ENCODE data around the gene CNGB1. TPM values are rescaled to one million over a fixed set of nuclear protein-coding genes. Genes with fewer than 3 reads are reported as not detected.
"Not testable (repeated sequence)": the region's sequence is repeated elsewhere in the genome, so short reads cannot be mapped to it uniquely, and the experiment has no call there.

The CNGB1 gene
- total RNA-seq, 1 experiment from 2014 or later = not detected

DNA sequence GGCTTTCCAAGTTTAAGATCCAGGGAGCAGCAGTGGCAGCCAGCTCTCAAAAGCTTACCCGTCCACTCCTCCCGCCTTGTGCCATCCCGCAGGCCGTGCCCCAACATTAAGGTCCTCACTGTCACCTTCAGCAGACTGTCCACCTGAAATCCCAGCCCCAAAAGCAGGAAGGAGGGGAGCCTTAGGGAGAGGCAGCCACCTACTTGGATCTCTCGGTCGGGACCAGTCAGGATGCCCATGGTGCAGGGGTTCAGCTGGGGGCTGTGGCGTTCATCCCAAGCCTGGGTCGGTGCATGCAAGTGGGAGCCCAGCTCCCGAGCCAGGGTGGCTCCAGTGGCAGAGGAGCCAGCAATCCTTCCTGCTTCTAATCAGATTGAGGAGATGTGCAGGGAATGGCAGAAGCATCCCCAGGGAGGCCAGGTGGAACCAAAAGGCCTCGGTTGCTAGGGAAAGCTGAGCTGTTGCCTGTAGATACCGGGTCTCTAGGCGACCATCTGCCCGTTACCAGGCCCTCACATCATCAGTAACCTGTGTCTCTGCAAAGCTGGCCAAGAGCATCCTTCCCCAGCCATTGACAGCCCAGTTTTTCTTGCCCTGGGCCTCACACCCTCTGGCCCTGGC, 24.6 kb downstream of the CNGB1 start:
- Mint-ChIP-seq H3K9me3 (ENCODE audit: unreplicated experiment) (no peaks in the 10 kb centered on the region), H3K27ac (ENCODE audit: unreplicated experiment) (no peak overlapping the region), H3K27me3 (ENCODE audit: insufficient read depth, unreplicated experiment) (peaks cover 3% of the 10 kb centered on the region), H3K4me3 (ENCODE audit: unreplicated experiment) (no peak overlapping the region), H3K4me1 (ENCODE audit: low read depth, unreplicated experiment) (no peaks in the 10 kb centered on the region), H3K36me3 (ENCODE audit: insufficient read depth, unreplicated experiment) (no peaks in the 10 kb centered on the region)
- no peaks in the 10 kb centered on the region for H3K4me1 ChIP-seq
- no peak for TF ChIP-seq CTCF (IDR thresholded peaks at IDR 0.05; ENCODE audit: insufficient read depth in 1 of 2, low read depth in 1 of 2, low read length in 1 of 2, severe bottlenecking in 1 of 2, unreplicated experiment in 1 of 2)
- no TSS peak for BruUV-seq (replicated peaks)
- intact Hi-C loops (cut with micrococcal nuclease; ENCODE audit: unreplicated experiment) = no loop called here
- 0 out of 2 replicates have a peak, but pooled peaks cover 1% of the 10 kb centered on the region for H3K27me3 ChIP-seq (replicated peaks; ENCODE audit: control insufficient read depth, insufficient read depth, low read length)
- H3K9me3 ChIP-seq = no peaks in the 10 kb centered on the region
- CTCF ChIA-PET = no interaction called here
- H3K36me3 ChIP-seq (ENCODE audit: control insufficient read depth, insufficient read depth, low read length) = no peaks in the 10 kb centered on the region
- H3K4me3 ChIP-seq (ENCODE audit: low read depth, low read length) = no peak overlapping the region
- POLR2A ChIA-PET = no interaction called here
- DNase-seq = no peak

DNA sequence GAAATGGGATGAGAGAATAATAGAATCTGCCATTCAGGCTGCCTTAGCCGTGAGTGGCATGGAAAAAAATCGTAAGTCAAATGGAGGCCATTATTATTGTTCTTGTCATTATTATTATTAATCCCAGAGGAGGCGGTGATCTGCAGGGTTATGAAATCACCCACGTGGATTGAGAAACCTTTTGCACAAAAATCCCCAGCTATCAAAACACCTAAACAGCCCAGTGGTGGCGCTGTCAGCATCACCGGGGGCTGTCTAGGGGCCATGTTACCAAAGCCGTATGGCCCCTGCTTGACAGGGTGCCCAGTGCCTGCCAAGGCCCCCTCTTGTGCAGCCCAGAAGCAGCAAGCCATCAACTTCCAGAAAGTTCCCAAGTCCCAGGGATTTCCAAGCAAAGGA, 25.2 kb downstream of the CNGB1 start:
- peak in 1 of 2 experiments; percentile 10 for TF ChIP-seq CTCF (IDR thresholded peaks at IDR 0.05; ENCODE audit: insufficient read depth in 1 of 2, low read depth in 1 of 2, low read length in 1 of 2, severe bottlenecking in 1 of 2, unreplicated experiment in 1 of 2)
- ChIA-PET CTCF (interaction anchor here (0.6 to 0.9 kb wide), 3 partner anchors 9 to 40 kb away, joined by 3 to 6 read pairs (median 3); no protein-coding TSS in a partner anchor), POLR2A (no interaction called here)
- Mint-ChIP-seq H3K36me3 (ENCODE audit: insufficient read depth, unreplicated experiment) (no peaks in the 10 kb centered on the region), H3K27ac (ENCODE audit: unreplicated experiment) (no peak overlapping the region), H3K4me1 (ENCODE audit: low read depth, unreplicated experiment) (no peaks in the 10 kb centered on the region), H3K4me3 (ENCODE audit: unreplicated experiment) (no peak overlapping the region), H3K27me3 (ENCODE audit: insufficient read depth, unreplicated experiment) (peaks cover 3% of the 10 kb centered on the region), H3K9me3 (ENCODE audit: unreplicated experiment) (no peaks in the 10 kb centered on the region)
- BruUV-seq (replicated peaks) = no TSS peak
- Histone ChIP-seq H3K4me1 (no peaks in the 10 kb centered on the region), H3K9me3 (no peaks in the 10 kb centered on the region), H3K27me3 (replicated peaks; ENCODE audit: control insufficient read depth, insufficient read depth, low read length) (0 out of 2 replicates have a peak, but pooled peaks cover 1% of the 10 kb centered on the region), H3K4me3 (ENCODE audit: low read depth, low read length) (no peak overlapping the region), H3K36me3 (ENCODE audit: control insufficient read depth, insufficient read depth, low read length) (no peaks in the 10 kb centered on the region)
- peak in 1 of 2 experiments; percentile 37 for DNase-seq
- intact Hi-C loops (cut with micrococcal nuclease; ENCODE audit: unreplicated experiment) = no loop called here

- Mint-ChIP-seq H3K4me3 (ENCODE audit: unreplicated experiment) (no peak overlapping the region), H3K27ac (ENCODE audit: unreplicated experiment) (no peak overlapping the region), H3K36me3 (ENCODE audit: insufficient read depth, unreplicated experiment) (no peaks in the 10 kb centered on the region), H3K4me1 (ENCODE audit: low read depth, unreplicated experiment) (no peaks in the 10 kb centered on the region), H3K27me3 (ENCODE audit: insufficient read depth, unreplicated experiment) (peaks cover 3% of the 10 kb centered on the region), H3K9me3 (ENCODE audit: unreplicated experiment) (no peaks in the 10 kb centered on the region)
- Histone ChIP-seq H3K9me3 (no peaks in the 10 kb centered on the region), H3K4me3 (ENCODE audit: low read depth, low read length) (no peak overlapping the region), H3K36me3 (ENCODE audit: control insufficient read depth, insufficient read depth, low read length) (no peaks in the 10 kb centered on the region), H3K27me3 (replicated peaks; ENCODE audit: control insufficient read depth, insufficient read depth, low read length) (no peaks in the 10 kb centered on the region), H3K4me1 (no peaks in the 10 kb centered on the region)
- BruUV-seq (replicated peaks) = no TSS peak
- no peak for DNase-seq
- ChIA-PET POLR2A (no interaction called here), CTCF (interaction anchor here (0.6 to 0.9 kb wide), 3 partner anchors 9 to 41 kb away, joined by 3 to 6 read pairs (median 3); no protein-coding TSS in a partner anchor)
- intact Hi-C loops (cut with micrococcal nuclease; ENCODE audit: unreplicated experiment) = no loop called here
- no peak for TF ChIP-seq CTCF (IDR thresholded peaks at IDR 0.05; ENCODE audit: insufficient read depth in 1 of 2, low read depth in 1 of 2, low read length in 1 of 2, severe bottlenecking in 1 of 2, unreplicated experiment in 1 of 2)
These were observed 25.8 kb downstream of the CNGB1 start for GRCh38 chr16:57944970-57945739.

- H3K4me1 Mint-ChIP-seq (ENCODE audit: low read depth, unreplicated experiment); H3K27ac Mint-ChIP-seq (ENCODE audit: unreplicated experiment); H3K36me3 Mint-ChIP-seq (ENCODE audit: insufficient read depth, unreplicated experiment); DNase-seq; H3K4me1 ChIP-seq; H3K4me3 ChIP-seq (ENCODE audit: low read depth, low read length); H3K9me3 ChIP-seq; BruUV-seq (replicated peaks); intact Hi-C loops (cut with micrococcal nuclease; ENCODE audit: unreplicated experiment); POLR2A ChIA-PET; H3K36me3 ChIP-seq (ENCODE audit: control insufficient read depth, insufficient read depth, low read length); H3K27me3 Mint-ChIP-seq (ENCODE audit: insufficient read depth, unreplicated experiment); CTCF ChIA-PET; H3K4me3 Mint-ChIP-seq (ENCODE audit: unreplicated experiment); H3K27me3 ChIP-seq (replicated peaks; ENCODE audit: control insufficient read depth, insufficient read depth, low read length); H3K9me3 Mint-ChIP-seq (ENCODE audit: unreplicated experiment): not testable (repeated sequence)
These were observed 27.5 kb downstream of the CNGB1 start for GRCh38 chr16:57943381-57943780.

- H3K27me3 Mint-ChIP-seq (ENCODE audit: insufficient read depth, unreplicated experiment); H3K9me3 Mint-ChIP-seq (ENCODE audit: unreplicated experiment); H3K4me1 Mint-ChIP-seq (ENCODE audit: low read depth, unreplicated experiment); H3K9me3 ChIP-seq; H3K4me3 ChIP-seq (ENCODE audit: low read depth, low read length); H3K4me3 Mint-ChIP-seq (ENCODE audit: unreplicated experiment); intact Hi-C loops (cut with micrococcal nuclease; ENCODE audit: unreplicated experiment); H3K27me3 ChIP-seq (replicated peaks; ENCODE audit: control insufficient read depth, insufficient read depth, low read length); BruUV-seq (replicated peaks); H3K36me3 ChIP-seq (ENCODE audit: control insufficient read depth, insufficient read depth, low read length); H3K36me3 Mint-ChIP-seq (ENCODE audit: insufficient read depth, unreplicated experiment); H3K27ac Mint-ChIP-seq (ENCODE audit: unreplicated experiment); DNase-seq; H3K4me1 ChIP-seq; POLR2A ChIA-PET: not testable (repeated sequence)
- CTCF ChIA-PET = interaction anchor here (0.6 kb wide), 1 partner anchor 180 kb away, joined by 3 read pairs; no protein-coding TSS in a partner anchor
These were observed 29.0 kb downstream of the CNGB1 start for GRCh38 chr16:57941901-57942300.

Data from Caco-2 (cell line).